ENCODE measurements around the gene FAU.

GRCh38 chr11:65119670-65119995 is 2.3 kb downstream of the FAU start:
- TF ChIP-seq CTCF (IDR thresholded peaks at IDR 0.05 in 2 of 3, conservative IDR thresholded peaks at IDR 0.05 in 1 of 3; ENCODE audit: control insufficient read depth in 2 of 3, extremely low read depth in 1 of 3, insufficient read depth in 1 of 3, low read depth in 3 of 3, low read length in 3 of 3) = no peak
- no peak for TF ChIP-seq FOXK2 (IDR thresholded peaks at IDR 0.05)
- no peak for TF ChIP-seq SRF (IDR thresholded peaks at IDR 0.05; ENCODE audit: low read depth in 2 of 2, low read length in 2 of 2)
- no peak for TF ChIP-seq EZH2 (IDR thresholded peaks at IDR 0.05; ENCODE audit: borderline replicate concordance, control insufficient read depth, low read depth, low read length)
- no peak for TF ChIP-seq ZBTB33 (IDR thresholded peaks at IDR 0.05)
- no peak for TF ChIP-seq FOXM1 (IDR thresholded peaks at IDR 0.05; ENCODE audit: low read depth, low read length)
- no peak for TF ChIP-seq SMARCA5 (IDR thresholded peaks at IDR 0.05)
- TF ChIP-seq HCFC1 (IDR thresholded peaks at IDR 0.05; ENCODE audit: low read length) = no peak
- TF ChIP-seq SIN3A (IDR thresholded peaks at IDR 0.05; ENCODE audit: low read depth, low read length) = no peak
- no peak for TF ChIP-seq IRF3 (IDR thresholded peaks at IDR 0.05)
- TF ChIP-seq ZBTB40 (IDR thresholded peaks at IDR 0.05; ENCODE audit: borderline replicate concordance) = no peak
- TF ChIP-seq YY1 (IDR thresholded peaks at IDR 0.05; ENCODE audit: low read depth, low read length) = no peak
- no peak for TF ChIP-seq TAF1 (IDR thresholded peaks at IDR 0.05; ENCODE audit: borderline replicate concordance, low read depth, low read length)
- TF ChIP-seq POLR2A (IDR thresholded peaks at IDR 0.05; ENCODE audit: low read depth, low read length) = no peak

All from GM12878 (cell line).